Activated effector memory CD4-positive, alpha-beta T cell treated with anti-CD3 and anti-CD28 coated beads, Interleukin-2, amount 50 U/mL, for 16 hours (primary cell): ENCODE measurements around the gene HNF4A.
"Not testable (repeated sequence)": the region's sequence is repeated elsewhere in the genome, so short reads cannot be mapped to it uniquely, and the experiment has no call there.

Experiments used
- DNase-seq: peaks from one replicate; pipeline ENCODE4 v3.0.0-alpha.2; 2020

Gene HNF4A

DNA sequence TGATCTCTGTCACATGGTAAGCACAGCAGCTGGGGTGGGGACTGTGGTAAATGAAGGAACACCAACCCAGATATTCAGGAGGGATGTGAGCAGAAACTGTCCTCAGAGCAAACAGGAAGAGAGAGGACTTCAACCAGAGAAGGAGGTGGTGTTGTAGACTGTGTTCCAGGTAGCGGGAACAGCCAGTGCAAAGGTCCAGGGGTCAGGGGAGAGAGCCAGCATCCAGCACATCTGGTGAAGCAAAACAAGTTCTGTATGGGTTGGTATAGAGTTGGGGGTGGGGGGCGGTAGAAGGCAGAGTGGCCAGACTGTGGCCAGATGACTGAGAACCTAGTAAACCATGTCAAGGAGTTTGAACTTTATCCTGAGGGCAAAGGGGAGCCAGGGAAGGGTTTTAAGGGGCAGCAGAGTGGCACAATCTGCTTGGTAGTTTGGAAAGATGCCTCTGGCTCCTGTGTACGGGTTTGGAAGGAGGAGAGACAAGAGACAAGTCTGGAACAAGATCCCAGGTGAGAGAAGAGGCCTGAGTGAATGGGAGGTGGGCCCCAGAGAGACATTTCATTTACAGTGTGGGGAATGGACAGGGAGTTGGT lies 92.4 kb downstream of the HNF4A start:
- no peak for DNase-seq

DNA sequence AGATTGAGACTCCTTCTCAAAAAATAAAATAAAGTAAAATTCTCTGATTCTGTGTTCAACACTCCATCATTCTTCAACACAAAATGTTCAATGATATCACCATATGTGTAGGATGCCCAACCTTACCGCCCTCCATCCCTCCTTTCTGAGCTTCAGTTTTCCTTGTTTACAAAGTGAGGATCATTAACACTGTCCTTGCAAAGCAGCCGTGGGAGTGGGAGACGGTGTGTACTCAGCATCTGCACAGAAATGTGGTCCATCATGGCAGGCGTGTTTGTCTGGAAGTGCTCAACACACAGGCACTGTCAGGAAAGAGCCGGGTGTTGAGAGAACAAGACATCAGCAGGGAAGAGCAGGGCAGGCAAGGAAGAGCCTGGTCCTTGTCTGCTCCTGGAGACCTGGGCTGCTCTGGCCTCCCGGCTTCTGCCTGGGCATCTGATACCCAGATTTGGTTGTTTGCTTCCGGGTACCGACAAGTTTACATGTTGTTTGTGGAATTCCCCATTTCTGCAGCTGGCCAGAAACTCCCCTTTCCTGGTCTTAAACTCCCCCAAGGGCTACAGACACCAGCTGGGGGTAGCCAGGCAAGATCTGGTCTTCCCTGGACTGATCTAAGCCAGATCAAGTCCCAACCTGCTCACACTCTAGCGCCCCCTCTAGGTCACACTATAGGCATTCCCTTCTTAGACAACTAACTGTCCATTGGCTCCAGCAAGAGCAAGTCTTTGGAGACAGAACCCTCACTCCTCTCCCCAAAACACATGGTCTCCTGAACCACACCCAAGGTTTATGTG lies 93.5 kb downstream of the HNF4A start:
- no peak for DNase-seq

DNA sequence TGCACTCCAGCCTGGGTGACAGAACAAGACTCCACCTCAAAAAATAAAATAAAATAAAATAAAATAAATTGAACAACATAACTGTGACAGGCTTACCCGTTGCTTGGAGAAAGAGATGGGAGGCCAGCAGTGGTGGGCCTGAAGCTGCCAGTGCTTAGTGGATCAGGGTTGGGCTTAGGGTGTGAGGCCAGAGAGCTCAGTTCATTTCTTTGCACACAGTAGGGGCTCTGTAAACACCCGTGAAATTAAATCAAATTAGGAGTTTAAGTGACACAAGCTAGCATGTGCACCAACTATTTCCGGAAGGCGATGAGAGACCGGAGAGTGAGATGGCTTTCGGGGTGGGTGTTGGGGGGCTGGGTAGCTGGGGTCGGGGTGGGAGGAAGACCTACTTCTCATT lies 94.4 kb downstream of the HNF4A start:
- DNase-seq = no peak

- DNase-seq = no peak
Observed at GRCh38 chr20:44450281-44450889, 94.9 kb downstream of the HNF4A start.

GRCh38 chr20:44450903-44451450 lies 95.5 kb downstream of the HNF4A start:
- DNase-seq = no peak

GRCh38 chr20:44454306-44454963 lies 98.9 kb downstream of the HNF4A start:
- DNase-seq = no peak

GRCh38 chr20:44455126-44455525 lies 99.6 kb downstream of the HNF4A start:
- DNase-seq = no peak

GRCh38 chr20:44456611-44457010 lies 101.1 kb downstream of the HNF4A start:
- no peak for DNase-seq

- no peak for DNase-seq
Observed at GRCh38 chr20:44457016-44457415, 101.5 kb downstream of the HNF4A start.

DNA sequence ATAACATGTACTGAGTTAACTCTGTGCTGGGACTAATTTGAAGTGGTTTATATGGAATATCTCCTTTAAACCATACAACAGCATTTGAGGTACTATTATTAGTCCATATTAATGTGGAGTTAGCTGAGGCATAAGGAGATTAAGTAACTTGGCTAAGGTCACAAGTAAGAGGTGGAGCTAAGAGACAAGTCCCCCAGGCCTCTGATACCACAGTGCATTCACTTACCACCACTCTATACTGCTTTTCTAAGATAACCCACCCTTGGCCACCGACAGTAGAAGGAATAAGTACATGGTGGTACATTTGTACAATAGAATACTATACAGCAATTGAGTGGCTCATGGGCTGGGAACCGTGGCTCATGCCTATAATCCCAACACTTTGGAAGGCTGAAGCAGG lies 103.8 kb downstream of the HNF4A start:
- no peak for DNase-seq

- no peak for DNase-seq
Observed at GRCh38 chr20:44460795-44461141, 105.3 kb downstream of the HNF4A start.

- DNase-seq = no peak
Observed at GRCh38 chr20:44461142-44461802, 105.8 kb downstream of the HNF4A start.

- no peak for DNase-seq
Observed at GRCh38 chr20:44461803-44462174, 106.3 kb downstream of the HNF4A start.

DNA sequence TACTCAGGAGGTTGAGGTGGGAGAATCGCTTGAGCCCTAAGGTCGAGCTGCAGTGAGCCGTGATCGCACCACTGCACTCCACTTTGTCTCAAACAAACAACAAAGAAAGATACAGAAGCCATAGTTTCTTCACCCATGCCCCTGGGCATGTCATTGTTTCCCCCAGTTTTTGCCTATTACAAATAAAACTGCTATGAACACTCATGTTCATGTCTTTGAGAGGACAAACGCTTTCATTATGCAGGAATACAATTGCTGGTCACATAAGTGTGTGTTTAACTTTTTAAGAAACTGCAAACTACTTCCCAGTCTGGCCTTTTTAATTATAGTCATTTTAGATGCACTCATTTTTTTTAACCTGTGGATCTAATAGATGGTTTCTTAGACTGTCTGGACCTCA lies 108.0 kb downstream of the HNF4A start:
- no peak for DNase-seq

DNA sequence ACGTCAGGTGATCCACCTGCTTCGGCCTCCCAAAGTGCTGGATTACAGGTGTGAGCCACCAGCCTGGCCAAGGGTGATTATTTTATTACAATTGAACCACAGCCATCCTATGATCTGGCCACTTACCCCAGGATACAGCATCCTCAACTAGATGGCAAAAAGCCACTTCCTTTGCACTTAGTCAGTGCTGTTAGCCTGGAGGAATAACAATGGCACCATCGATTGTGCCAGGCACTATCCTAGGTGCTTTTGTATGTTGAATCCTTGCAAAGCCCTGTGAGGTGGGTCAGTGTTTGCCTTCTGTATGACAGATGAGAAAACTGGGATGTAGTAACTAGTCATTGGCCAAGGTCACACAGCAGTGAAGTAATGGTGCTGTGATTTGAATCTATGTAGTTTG lies 109.0 kb downstream of the HNF4A start:
- DNase-seq = no peak

DNA sequence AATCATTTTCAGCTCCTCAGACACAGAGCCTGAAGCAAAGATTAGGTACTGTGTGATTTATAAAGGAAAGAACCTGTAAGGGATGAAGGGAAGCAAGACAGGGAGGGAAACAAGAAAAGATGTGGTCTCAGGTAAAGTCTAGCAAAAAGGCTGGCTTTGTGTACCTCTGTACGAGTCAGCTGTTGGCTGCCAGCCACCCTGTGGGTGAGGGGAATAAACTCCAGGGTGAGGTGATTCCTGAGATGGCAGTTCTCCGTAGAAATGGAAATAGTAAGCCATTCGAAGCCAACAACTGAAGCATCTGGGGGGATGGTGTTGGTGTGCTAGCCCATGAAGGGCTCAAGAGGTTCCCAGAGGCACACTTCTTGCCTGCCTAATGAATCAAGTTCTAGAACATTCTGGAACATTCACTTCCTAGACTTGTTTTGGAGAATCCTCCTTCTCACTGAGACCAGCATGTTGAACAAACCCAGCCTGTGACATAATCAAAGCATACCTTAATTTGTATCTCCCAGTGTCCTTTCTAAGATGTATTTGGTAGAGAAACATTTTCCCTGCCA lies 109.6 kb downstream of the HNF4A start:
- no peak for DNase-seq

- DNase-seq = no peak
Observed at GRCh38 chr20:44467289-44467883, 111.9 kb downstream of the HNF4A start.

- no peak for DNase-seq
Observed at GRCh38 chr20:44468044-44468782, 112.7 kb downstream of the HNF4A start.

GRCh38 chr20:44470327-44470726 lies 114.8 kb downstream of the HNF4A start:
- no peak for DNase-seq

DNA sequence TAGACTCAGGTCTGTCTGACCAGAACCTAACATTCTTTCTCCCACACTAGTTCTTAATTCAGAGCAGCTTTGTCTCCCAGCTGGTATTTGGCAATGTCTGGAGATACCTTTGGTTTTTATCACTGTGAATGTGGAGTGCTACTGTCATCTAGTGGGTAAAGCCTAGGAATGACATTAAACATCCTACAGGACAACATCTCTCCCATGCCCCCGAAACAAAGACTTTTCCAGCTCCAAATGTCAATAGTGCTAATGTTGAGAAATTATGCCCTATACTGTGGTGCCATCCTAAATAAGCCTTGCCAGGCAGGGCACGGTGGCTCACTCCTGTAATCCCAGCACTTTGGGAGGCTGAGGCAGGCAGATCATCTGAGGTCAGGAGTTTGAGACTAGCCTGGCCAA lies 116.0 kb downstream of the HNF4A start:
- DNase-seq = no peak

DNA sequence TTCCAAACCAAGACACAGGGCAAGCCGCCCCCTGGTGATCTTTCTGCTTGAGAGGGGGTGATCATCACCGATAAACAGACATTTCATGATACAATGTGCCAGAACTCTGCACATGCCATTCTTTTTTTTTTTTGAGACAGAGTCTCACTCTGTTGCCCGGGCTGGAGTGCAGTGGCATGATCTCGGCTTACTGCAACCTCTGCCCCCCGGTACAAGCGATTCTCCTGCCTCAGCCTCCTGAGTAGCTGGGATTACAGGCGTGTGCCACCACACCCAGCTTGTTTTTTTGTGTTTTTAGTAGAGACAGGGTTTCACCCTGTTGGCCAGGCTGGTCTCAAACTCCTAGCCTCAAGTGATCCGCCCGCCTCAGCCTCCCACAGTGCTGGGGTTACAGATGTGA lies 116.8 kb downstream of the HNF4A start:
- DNase-seq = not testable (repeated sequence)

DNA sequence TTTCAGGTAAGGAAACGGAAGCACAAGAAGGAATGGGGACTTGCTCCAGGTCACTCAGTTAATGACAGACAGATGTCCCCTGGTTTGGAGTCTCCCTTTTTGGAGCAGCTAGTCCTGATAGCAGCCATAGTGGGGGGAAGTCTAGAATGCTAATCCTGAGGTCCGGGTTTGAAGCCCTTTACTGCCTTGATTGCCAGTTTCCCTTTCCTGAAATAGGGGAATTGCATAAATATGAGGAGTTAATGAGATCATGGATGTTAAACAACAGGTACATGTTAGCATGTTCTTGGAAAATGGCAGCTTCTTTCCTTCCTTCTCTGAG lies 119.8 kb downstream of the HNF4A start:
- DNase-seq = no peak
